Measurements from ENCODE around the gene LAMTOR2.

The LAMTOR2 gene

DNA sequence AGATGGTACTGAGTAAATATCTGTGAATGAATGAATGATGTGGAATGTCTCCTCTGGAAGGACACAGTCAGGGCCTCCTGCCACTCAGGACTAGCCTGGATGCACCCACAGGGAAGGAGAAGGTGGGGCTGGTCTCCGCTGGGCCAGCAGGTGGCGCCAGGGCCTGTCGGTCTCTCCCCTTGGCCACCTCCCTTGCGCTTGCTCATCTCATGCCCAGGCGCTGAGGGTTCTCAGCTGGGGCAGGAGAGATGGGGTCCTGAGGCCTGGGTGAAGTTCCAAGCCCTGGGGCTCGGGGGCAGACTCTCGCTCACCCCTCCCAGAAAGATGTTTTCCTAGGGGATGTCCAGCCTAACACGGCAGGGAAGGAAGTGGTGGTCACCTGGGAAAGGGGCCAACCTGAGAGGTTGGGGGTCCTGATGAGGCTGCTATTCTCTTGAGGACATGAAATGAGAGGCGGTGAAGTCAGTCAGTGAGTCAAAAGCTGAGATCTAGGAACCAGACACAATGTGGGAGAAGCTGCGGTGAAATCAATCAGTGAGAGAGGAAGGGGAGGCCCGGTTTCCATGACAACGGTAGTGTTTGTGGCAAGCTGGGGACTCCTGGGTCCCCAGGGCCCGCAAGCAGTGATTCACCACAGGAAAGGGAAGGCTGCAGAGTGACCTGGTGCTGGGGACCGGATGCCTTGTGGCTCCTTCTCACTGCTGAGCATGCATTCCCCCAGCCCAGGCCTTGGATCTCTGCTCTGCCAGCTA, 42.2 kb downstream of the LAMTOR2 start:
- DNase-seq = peak in 56 of 58 donors; percentile 19 to 88 (median 72)

DNA sequence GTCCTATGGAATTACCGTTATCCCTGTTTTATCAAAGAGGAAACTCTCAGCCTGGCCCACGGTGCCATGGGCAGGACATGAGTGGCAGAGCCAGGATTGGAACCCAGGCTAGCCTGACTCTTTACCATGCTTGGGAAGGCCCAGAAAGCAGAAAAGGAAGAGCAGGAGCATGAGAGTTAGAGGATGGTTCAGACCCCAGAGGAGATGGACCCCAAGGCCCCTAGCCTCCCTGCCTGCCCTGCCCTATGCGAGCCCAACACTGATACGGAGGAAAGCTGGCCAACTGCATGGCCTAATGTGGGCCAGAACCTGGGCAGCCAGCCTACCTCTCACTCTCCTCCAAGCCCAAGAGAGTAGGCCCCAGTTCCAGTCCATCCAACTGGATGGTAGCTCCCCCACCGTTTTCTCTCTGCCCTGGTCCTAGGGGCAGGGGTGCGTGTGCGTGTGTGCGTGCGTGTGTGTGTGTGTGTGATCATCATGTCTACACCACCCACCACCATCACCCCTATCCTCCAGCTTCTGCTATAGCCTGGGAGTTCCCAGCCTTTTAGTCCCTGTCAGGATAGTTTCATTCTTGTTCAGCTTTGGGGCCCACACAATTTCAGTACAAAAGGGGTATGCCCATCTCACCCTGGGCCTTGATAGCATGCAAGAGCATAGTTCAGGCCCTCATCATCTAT, 43.1 kb downstream of the LAMTOR2 start:
- no peak for DNase-seq

- DNase-seq = no peak
Observed at GRCh38 chr1:156098784-156099183, 44.2 kb downstream of the LAMTOR2 start.

DNA sequence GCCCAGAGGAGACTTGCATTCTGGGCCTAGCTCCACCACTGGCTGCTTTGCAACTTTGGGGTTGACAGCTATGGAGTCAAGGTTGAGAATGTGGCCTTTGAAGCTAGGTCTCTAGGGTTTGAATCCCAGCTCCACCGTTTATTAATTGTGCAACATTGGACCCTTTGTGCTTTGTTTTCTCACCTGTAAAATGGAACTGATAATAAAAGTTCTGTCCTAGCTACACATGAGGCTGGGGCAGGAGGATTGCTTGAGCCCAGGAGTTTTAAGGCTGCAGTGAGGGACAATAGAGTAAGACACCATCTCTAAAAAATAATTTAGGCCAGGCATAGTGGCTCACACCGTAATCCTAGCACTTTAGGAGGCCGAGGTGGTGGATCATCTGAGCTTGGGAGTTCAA, 44.7 kb downstream of the LAMTOR2 start:
- no peak for DNase-seq

DNA sequence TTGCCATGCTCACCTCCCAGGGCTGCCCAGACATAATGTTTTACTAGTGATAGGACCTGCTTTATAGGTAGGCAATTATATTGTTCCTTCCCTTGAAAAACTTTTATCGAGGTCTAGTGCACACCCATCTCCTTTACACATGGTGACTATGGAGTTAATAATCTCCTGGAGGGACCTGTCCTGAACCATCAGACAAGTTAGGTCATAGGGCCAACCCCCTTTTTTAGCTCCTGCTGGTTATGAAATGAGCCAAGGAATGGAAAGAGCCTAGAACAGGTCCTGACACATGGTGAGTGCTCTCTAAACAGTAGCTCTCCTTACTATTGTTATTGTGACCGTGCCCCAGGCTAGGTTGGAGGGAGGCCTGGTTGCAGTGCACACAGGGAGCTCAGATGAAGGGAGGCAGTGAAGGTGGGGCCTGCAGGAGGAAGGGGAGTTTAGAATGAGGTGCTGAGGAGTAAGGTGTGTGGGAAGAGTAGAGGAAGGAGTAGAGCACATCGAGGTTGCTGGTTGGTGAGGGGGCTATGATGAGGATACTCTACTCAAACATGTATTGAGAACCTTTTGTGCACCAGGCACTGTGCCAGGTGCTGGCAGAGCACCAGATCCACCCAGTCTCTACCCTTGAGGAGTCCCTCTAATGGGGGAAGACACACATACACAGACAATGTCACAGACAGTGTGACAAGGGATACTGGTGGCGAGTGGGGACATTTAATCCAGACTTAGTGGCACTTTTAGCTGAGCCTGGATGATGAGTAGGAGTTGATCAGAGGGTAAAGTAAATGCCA, 45.8 kb downstream of the LAMTOR2 start:
- no peak for DNase-seq

DNA sequence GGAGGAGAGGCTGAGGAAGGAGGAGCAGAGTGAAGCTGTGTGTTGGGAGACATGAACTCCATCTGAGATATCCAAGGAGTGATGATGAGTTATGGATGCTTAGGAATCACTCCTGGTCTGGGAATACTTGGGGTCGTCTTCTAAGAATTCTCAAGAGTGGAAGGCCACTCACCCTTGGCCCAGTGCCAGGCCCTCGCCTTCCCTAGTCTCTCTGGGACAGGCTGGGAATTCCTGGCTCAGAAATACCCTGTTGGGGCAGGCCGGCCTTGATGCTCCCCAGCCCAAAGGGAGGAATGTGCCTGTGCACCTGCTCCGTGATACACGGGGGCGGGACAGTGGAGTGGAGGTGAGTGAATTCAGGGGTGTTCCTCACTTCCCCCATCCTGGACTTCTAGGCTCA, 47.3 kb downstream of the LAMTOR2 start:
- peak in 1 of 58 donors; percentile 22 for DNase-seq

GRCh38 chr1:156102633-156103511, 48.3 kb downstream of the LAMTOR2 start:
- DNase-seq = no peak

GRCh38 chr1:156103521-156103947, 49.0 kb downstream of the LAMTOR2 start:
- DNase-seq = no peak

DNA sequence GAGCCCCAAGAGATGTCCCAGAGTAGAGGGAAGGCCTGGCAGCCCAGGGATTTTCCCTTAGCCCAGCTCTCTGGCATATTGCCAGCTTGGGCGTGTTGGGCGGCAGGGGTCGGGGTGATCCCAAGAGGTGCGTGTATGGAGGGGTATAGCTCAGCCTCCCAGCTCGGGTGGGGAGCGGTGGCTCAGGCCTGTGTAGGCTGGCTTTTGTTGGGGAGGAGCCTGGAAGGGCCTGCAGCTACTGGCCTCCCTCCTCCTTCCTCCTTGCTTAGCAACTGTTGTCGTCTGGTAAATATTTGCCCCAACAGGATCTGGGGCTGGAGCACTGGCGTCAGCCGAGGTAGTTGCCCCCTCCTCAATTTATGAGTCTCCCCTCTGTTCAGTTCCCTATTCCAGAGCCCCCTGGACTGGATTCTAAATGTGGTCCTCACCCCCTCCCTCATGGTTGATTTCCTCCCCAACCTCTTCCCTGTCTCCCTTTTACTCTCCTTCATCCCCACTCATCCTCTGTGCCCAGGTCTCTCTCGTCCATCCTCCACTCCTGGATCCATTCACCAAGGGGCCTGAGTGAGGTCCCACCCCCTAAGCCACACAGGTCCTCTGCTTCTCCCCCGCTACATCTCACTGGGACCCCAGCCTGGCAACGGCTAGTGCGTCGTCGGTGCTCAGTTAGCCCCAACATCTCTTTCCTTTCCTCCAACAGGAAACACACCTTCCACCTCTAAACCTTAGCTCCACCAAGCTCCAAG, 49.7 kb downstream of the LAMTOR2 start:
- DNase-seq = peak in 14 of 58 donors; percentile 6 to 51 (median 26)

DNA sequence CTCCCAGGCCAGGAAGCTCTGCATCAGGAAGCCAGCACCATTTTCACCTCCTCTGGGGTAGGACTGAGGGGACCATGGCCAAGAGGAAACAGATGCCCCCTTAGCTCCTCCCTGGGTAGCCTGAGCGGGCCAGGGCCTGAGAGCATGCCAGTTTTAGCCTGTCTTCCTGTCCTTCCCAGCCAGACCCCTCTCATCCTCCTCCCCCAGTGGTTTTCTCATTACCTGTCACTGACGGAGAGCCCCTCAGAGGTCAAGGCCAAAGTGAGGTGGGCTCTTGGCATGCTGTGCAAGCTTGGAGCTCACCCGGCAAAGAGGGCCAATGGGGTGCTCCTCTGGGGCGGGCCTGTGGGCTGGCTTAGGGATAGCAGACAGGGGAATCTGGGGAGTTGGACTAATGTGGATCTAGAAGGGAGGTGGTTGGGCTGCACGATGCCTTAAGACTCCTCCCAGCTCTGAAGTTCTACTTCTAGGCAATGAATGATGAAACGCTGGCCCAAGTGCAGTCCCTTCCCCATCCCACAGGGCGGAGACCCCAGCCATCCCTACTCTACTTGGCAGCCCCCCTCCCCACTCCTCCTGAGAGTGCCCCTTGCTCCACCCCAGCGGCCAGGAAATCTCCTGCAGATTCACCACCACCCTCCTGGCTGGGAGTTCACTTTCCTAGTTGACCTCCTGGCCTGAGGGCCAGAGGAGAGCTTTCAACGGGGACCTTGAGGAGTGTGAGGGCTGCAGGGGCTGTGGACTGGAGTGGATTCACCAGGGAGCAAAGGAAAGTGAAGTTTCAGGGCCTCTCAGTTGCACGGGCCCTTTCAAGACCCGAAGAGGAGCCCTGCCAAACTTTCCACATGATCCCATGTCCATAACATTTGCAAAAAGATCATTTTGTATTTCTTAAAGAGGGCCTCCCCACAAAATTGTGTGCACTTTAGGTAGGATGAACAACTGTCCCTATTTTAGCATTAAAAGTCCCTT, 50.6 kb downstream of the LAMTOR2 start:
- no peak for DNase-seq

DNA sequence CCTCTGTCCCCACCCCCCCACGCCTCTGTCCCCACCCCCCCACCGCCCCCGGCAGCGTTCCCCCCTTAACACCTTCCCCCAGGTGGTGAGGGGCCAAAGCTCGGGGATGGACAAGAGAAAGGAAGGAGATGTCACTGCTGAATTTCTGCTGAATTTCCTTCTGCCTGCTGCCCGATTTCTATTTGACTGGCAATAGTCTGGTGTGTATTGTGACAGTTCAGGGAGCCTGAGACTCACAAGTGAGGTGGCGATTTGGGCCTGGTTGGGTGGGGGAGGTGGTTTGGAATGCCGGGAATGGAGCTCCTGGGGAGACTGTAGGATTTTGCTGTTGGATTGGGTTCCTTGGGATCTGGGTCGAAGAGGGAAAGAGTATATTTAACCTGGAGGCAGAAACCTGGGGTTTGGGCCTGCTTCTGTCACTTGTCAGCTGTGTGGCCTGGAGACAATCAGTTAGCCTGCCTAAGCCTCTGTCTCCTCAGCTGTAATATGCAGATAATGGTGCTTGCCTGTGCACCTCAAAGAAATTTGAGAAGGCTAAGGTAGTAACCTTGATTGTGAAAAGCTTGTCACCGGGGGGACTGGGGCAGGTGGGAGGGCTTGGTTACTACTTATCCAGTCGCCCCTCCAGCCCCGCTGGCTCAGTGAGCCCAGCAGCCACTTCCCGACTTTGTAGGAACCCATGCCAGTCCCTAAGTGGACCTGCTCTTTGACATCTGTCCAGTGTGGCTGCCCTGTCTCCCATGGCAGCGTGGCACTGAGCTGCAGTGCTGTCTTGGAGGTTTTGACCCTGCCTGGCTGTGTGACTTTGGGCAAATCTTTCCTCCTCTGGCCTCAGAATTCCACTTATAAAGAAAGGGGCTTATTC, 52.3 kb downstream of the LAMTOR2 start:
- DNase-seq = peak in 7 of 58 donors; percentile 32 to 74 (median 60)

GRCh38 chr1:156108057-156108456, 53.5 kb downstream of the LAMTOR2 start:
- DNase-seq = no peak
